HCT116 (cell line): ENCODE results near the gene H3-3A. TPM values are rescaled to one million over a fixed set of nuclear protein-coding genes. Genes with fewer than 3 reads are reported as not detected.

ENCODE experiments used
- ATAC-seq: fragments of 200-7000 bp; cut with Tn5 transposase; 2 replicates; pipeline ENCODE4 v1.9.1; 2020; ENCODE audit warnings: mild to moderate bottlenecking, moderate library complexity
- BruUV-seq: library from RNA; stranded (reverse); fragments of 400-500 nt; replicated peaks from 2 replicates; lab custom pipeline; 2021; lab: Mats Ljungman, UMichigan
- CTCF ChIA-PET: fragments of 300-600 bp; sonication (Branson Sonifier 250); formaldehyde crosslinking; loops from one replicate; lab custom pipeline; 2021; ENCODE audit warnings: antibody characterized with exemption; lab: Charles Lee
- POLR2A ChIA-PET: fragments of 300-600, 350-600 bp; sonication (Branson Sonifier 250); formaldehyde crosslinking; loops from one replicate; lab custom pipeline; 2021; ENCODE audit warnings: antibody characterized with exemption; lab: Charles Lee
- RAD21 ChIA-PET, 2 experiments: fragments of 300-600 bp; sonication (Branson Sonifier 250); formaldehyde crosslinking; loops; one replicate each; lab custom pipeline; 2023; ENCODE audit warnings: low total read pairs in 2 of 2; ENCODE audit not compliant: uncharacterized antibody in 2 of 2, unreplicated experiment in 2 of 2, low non-redundant PET in 1 of 2; lab: Charles Lee
- DNase-seq: peaks from one replicate; pipeline ENCODE4 v3.0.0-alpha.2; 2010; ENCODE audit warnings: low read depth, low spot score
- H2AFZ ChIP-seq: fragments of 200-600 bp; shearing (Covaris generic), sonication (generic); 2 replicates; pipeline ENCODE4 v1.6.1; 2017; ENCODE audit warnings: low read depth, mixed run types, mixed read lengths, antibody characterized with exemption, low read length; ENCODE audit not compliant: poor library complexity, severe bottlenecking
- H3K27ac ChIP-seq: 2 replicates; pipeline ENCODE4 v1.5.1; 2012; ENCODE audit warnings: low read depth, low read length
- H3K27me3 ChIP-seq: fragments of 200-600 bp; sonication (generic); 2 replicates; pipeline ENCODE4 v1.6.1; 2016; ENCODE audit warnings: mixed run types, low read length, mixed read lengths; ENCODE audit not compliant: insufficient read depth
- H3K36me3 ChIP-seq, 2 experiments: fragments of 200-500 bp in 1 of 2; fragments of 200-600 bp in 1 of 2; sonication (Bioruptor generic) in 1 of 2; sonication (generic) in 1 of 2; 2 replicates each; pipeline versions ENCODE4 v1.5.1 to v1.6.1; 2014 to 2016; ENCODE audit warnings: low read length in 2 of 2, inconsistent platforms in 1 of 2, mixed read lengths in 1 of 2, mixed run types in 1 of 2; ENCODE audit not compliant: insufficient read depth in 2 of 2, control insufficient read depth in 1 of 2
- H3K4me1 ChIP-seq, 2 experiments: fragments of 200-600 bp in 1 of 2; sonication (generic) in 1 of 2; 2 replicates each; pipeline versions ENCODE4 v1.5.1 to v1.6.1; 2012 to 2017; ENCODE audit warnings: low read length in 2 of 2, inconsistent platforms in 1 of 2, mild to moderate bottlenecking in 1 of 2, mixed read lengths in 1 of 2, mixed run types in 1 of 2, moderate library complexity in 1 of 2; ENCODE audit not compliant: insufficient read depth in 2 of 2, control insufficient read depth in 1 of 2
- H3K4me2 ChIP-seq: fragments of 200-600 bp; sonication (generic); 2 replicates; pipeline ENCODE4 v1.6.1; 2017; ENCODE audit warnings: mixed run types, low read length, mixed read lengths
- H3K4me3 ChIP-seq, 2 experiments: fragments of 200-600 bp in 1 of 2; sonication (generic) in 1 of 2; replicated peaks in 1 of 2; 2 replicates each; pipeline ENCODE4 v1.5.1; 2011 to 2016; ENCODE audit warnings: low read length in 2 of 2, control low read depth in 1 of 2, low read depth in 1 of 2, mild to moderate bottlenecking in 1 of 2, mixed read lengths in 1 of 2, mixed run types in 1 of 2
- H3K79me2 ChIP-seq: fragments of 200-600 bp; sonication (generic); 2 replicates; pipeline ENCODE4 v1.6.1; 2017; ENCODE audit warnings: mild to moderate bottlenecking, mixed run types, low read length, moderate library complexity, mixed read lengths; ENCODE audit not compliant: insufficient read depth
- H3K9ac ChIP-seq: fragments of 200-600 bp; sonication (generic); 2 replicates; pipeline ENCODE4 v1.6.1; 2016; ENCODE audit warnings: low read length, mixed read lengths
- H3K9me2 ChIP-seq: fragments of 200-600 bp; sonication (generic), shearing (Covaris generic); 2 replicates; pipeline ENCODE4 v1.6.1; 2017; ENCODE audit warnings: mixed run types, mild to moderate bottlenecking, moderate library complexity; ENCODE audit not compliant: insufficient read depth
- H3K9me3 ChIP-seq, 2 experiments: fragments of 200-500 bp in 1 of 2; fragments of 200-600 bp in 1 of 2; sonication (Bioruptor generic) in 1 of 2; sonication (generic) in 1 of 2; 2 replicates each; pipeline ENCODE4 v1.6.1; 2014 to 2017; ENCODE audit warnings: low read length in 2 of 2, mixed read lengths in 2 of 2, inconsistent platforms in 1 of 2, low read depth in 1 of 2, mild to moderate bottlenecking in 1 of 2, mixed run types in 1 of 2, moderate library complexity in 1 of 2; ENCODE audit not compliant: control insufficient read depth in 1 of 2, insufficient read depth in 1 of 2
- H4K20me1 ChIP-seq: fragments of 200-600 bp; sonication (generic), shearing (Covaris generic); 2 replicates; pipeline ENCODE4 v1.6.1; 2017; ENCODE audit warnings: mixed run types, mild to moderate bottlenecking, moderate library complexity; ENCODE audit not compliant: insufficient read depth
- CTCF ChIP-seq, 3 experiments: fragments of 200-600 bp in 1 of 3; sonication (generic) in 1 of 3; IDR thresholded peaks in 2 of 3; conservative IDR thresholded peaks in 1 of 3; 2 replicates each; pipeline ENCODE4 v1.5.1; 2012 to 2017; ENCODE audit warnings: low read depth in 2 of 3, low read length in 2 of 3, antibody characterized with exemption in 1 of 3, borderline replicate concordance in 1 of 3, control low read depth in 1 of 3, mild to moderate bottlenecking in 1 of 3, mixed read lengths in 1 of 3, mixed run types in 1 of 3, moderate library complexity in 1 of 3; ENCODE audit not compliant: insufficient read depth in 1 of 3
- EGR1 ChIP-seq: IDR thresholded peaks from 2 replicates; pipeline ENCODE4 v1.6.1; 2012; ENCODE audit warnings: low read depth
- MAX ChIP-seq: IDR thresholded peaks from 2 replicates; pipeline ENCODE4 v1.6.1; 2012
- SIN3A ChIP-seq: IDR thresholded peaks from 2 replicates; pipeline ENCODE4 v1.6.1; 2012; ENCODE audit warnings: low read depth
- TCF7L2 ChIP-seq: IDR thresholded peaks from 2 replicates; pipeline ENCODE4 v1.7.0; 2011; ENCODE audit warnings: borderline replicate concordance, inconsistent platforms; ENCODE audit not compliant: insufficient read depth, insufficient read length; ENCODE audit errors: extremely low read depth
- intact Hi-C: fragments of 100-400 bp; cut with micrococcal nuclease; formaldehyde crosslinking; loops from 2 replicates; pipeline ENCODE4 v1.10.0; 2022
- total RNA-seq: library from RNA; stranded (reverse); gene quantifications from one replicate; pipeline ENCODE4 v1.2.1, GENCODE V29; 2021; ENCODE audit not compliant: unreplicated experiment
- TF ChIP-seq, protein P1 (sequence below): IDR thresholded peaks from 2 replicates; pipeline ENCODE4 v1.6.1; 2012; ENCODE audit warnings: low read depth

H3-3A gene
- total RNA-seq, 1 experiment from 2014 or later, result 386 TPM

GRCh38 chr1:226021401-226021800, 41.1 kb upstream of the H3-3A start:
- no peaks in the 10 kb centered on the region for H3K36me3 ChIP-seq
- H3K27ac ChIP-seq, result no peak overlapping the region
- ChIA-PET RAD21 (no interaction called here), CTCF (no interaction called here), POLR2A (no interaction called here)
- TF ChIP-seq MAX, result no peak
- TF ChIP-seq, protein P1, sequence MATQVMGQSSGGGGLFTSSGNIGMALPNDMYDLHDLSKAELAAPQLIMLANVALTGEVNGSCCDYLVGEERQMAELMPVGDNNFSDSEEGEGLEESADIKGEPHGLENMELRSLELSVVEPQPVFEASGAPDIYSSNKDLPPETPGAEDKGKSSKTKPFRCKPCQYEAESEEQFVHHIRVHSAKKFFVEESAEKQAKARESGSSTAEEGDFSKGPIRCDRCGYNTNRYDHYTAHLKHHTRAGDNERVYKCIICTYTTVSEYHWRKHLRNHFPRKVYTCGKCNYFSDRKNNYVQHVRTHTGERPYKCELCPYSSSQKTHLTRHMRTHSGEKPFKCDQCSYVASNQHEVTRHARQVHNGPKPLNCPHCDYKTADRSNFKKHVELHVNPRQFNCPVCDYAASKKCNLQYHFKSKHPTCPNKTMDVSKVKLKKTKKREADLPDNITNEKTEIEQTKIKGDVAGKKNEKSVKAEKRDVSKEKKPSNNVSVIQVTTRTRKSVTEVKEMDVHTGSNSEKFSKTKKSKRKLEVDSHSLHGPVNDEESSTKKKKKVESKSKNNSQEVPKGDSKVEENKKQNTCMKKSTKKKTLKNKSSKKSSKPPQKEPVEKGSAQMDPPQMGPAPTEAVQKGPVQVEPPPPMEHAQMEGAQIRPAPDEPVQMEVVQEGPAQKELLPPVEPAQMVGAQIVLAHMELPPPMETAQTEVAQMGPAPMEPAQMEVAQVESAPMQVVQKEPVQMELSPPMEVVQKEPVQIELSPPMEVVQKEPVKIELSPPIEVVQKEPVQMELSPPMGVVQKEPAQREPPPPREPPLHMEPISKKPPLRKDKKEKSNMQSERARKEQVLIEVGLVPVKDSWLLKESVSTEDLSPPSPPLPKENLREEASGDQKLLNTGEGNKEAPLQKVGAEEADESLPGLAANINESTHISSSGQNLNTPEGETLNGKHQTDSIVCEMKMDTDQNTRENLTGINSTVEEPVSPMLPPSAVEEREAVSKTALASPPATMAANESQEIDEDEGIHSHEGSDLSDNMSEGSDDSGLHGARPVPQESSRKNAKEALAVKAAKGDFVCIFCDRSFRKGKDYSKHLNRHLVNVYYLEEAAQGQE, result no peak
- TF ChIP-seq EGR1, result no peak
- no peak for TF ChIP-seq TCF7L2
- no peak for TF ChIP-seq SIN3A
- no peak for TF ChIP-seq CTCF (IDR thresholded peaks at IDR 0.05 in 2 of 3, conservative IDR thresholded peaks at IDR 0.05 in 1 of 3; ENCODE audit: borderline replicate concordance in 1 of 3, insufficient read depth in 1 of 3, low read depth in 2 of 3, low read length in 2 of 3)
- DNase-seq, result no peak
- ATAC-seq, result no peak
- no peak overlapping the region for H3K4me2 ChIP-seq
- H3K9me2 ChIP-seq, result no peaks in the 10 kb centered on the region
- intact Hi-C loops, result no loop called here
- no peak overlapping the region for H3K4me3 ChIP-seq
- no peaks in the 10 kb centered on the region for H4K20me1 ChIP-seq
- no TSS peak for BruUV-seq
- H2AFZ ChIP-seq, result no peak overlapping the region
- no peaks in the 10 kb centered on the region for H3K9me3 ChIP-seq
- H3K9ac ChIP-seq, result no peak overlapping the region
- H3K79me2 ChIP-seq, result no peaks in the 10 kb centered on the region
- no peaks in the 10 kb centered on the region for H3K4me1 ChIP-seq
- H3K27me3 ChIP-seq, result no peaks in the 10 kb centered on the region
